Activated CD8-positive, alpha-beta memory T cell treated with anti-CD3 and anti-CD28 coated beads, Interleukin-2, amount 50 U/mL, for 4 hours (primary cell): ENCODE results near the gene BTBD9.

ENCODE experiments used
- DNase-seq: peaks from one replicate; pipeline ENCODE4 v3.0.0-alpha.2; 2020

Gene BTBD9

DNA sequence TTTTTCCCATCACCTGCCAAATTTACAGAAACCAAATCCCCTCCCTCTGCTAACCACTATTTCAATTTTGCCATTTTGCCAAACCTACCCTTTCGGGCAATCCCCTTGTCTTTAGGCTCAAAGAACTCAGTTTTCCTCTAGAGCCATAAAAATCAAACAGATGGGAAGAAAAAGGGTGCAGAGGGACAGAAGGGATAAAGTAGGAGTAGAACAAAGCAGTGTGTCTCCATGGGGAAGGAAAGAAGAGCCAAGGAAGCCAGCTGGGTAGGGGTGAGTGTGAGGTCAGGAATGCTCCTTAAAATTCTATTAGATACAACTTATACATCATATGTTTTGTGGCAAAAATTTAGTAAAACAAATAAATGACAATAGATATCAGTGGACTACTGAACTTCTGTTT is 316.5 kb downstream of the BTBD9 start:
- no peak for DNase-seq

DNA sequence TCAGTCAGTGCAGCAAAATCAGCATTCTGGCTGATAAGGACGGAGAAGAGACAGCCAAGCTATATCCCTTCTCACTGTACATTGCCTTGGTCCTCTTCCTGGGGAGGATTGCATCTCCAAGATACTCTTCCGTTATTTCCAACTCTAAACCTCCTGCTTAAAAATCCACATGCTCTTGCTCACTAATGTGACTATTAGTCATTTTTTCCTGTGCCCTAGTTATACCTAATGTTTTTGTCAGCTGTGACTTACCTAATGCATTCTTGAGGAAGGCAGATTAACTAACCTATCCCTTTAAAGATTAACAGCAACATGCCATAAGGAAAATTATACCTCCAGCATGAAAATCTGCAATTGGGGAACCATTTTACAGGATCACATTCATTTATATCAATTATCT is 317.6 kb downstream of the BTBD9 start:
- no peak for DNase-seq

DNA sequence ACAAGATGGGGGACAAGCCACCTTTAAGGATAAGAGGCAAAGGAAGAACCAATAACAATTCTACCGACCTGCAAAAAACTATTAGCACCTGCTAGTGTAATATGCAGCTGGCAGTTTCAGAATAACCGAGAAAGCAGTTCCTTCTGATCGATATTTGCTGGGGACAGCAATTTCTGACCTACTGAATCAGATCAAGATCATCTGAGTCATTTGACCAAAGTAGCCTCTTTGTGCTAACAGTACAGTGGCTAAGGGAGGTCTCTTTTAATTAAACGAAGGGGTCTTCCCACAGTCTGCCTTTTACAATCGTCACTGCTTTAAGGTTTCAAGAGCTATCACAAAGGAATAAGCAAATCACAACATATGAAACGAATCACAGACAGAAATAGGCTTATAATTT is 318.9 kb downstream of the BTBD9 start:
- DNase-seq = no peak

DNA sequence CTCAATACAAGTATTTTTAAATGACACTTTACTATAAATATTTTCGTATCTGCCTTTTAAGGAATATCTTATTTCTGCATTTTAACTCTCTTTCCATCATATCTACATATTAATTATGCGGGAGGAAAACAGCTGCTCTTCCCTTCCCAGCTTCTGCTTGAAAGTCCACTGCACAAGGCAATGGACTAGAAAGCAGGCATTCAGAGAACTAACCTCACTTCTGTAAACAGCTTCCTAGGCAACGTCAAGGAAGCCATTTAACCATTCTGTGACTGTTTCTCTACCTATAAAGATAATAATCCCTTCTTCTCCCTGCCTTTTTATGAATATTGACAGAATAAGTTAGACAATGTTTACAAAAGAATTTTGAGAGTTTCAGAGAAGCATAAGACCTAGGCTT is 319.4 kb downstream of the BTBD9 start:
- DNase-seq = no peak

DNA sequence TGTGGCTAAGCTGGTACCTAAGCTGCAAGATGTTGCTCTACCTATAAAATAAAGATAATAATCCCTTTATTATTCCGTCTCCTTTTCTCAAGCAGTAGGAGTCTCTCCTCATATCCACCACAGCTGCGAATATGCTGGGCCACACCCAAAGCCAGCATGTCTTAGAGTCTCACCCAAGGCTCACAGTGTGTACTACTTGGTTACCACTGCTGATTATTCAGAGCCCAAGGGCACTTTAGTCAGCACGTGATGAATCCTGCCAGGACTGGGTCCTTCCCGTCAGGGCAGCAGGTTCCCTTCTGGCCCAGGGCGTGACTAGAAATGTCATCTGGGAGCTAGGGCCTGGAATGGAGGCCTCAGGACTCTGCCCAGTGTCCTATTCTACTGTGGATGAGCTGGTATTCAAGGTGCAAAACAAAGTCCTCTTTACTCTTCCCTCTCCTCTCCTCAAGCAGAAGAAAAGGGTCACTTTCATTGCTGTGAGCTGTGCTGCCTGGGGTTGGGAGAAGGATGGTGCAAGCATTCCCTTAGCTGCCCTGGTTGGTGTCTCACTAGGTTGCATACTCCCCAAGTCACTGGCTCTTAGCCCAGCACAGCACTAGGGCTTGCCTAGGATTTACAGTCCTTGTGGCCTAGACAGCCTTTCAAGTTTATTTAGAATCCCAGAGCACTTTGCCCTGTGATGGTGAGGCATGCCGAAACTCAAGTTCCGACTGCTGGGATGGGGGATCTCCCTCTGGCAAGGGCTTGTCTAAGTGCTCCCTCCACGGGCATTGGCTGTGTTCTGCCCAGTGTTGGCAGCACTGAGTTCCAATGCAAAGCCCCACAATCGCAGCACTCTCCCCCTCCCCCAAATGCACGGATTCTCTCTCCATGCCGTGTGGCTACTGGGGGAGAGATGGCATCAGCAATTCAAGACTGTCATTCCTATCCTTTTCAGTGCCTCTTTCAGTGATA is 320.2 kb downstream of the BTBD9 start:
- DNase-seq = no peak

DNA sequence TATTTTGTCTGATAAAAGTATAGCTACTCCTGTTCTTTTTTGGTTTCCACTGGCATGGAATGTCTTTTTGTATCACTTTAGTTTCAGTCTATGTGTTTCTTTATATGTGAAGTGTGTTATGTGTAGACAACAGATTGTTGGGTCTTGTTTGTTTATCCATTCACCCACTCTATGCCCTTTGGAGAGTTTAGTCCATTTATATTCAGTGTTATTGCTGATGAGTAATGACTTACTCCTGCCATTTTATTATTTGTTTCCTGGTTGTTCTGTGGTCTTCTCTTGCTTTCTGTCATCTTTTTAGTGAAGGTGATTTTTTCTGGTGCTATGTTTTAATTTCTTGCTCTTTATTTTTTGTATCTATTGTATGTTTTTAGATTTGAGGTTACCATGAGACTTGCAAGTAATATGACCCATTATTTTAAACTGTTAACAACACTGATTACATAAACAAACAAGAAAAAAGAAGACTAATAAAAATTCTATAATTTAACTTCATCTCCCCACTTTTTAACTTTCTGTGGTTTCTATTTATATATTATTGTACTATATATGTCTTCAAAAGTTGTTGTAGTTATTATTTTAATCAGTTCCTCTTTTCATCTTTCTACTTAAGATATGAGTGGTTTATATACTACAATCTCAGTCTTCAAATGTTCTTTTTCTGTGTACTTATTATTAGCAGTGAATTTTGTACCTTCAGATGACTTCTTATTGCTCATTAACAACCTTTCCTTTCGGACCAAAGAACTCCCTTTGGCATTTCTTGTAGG is 323.4 kb downstream of the BTBD9 start:
- DNase-seq = no peak

DNA sequence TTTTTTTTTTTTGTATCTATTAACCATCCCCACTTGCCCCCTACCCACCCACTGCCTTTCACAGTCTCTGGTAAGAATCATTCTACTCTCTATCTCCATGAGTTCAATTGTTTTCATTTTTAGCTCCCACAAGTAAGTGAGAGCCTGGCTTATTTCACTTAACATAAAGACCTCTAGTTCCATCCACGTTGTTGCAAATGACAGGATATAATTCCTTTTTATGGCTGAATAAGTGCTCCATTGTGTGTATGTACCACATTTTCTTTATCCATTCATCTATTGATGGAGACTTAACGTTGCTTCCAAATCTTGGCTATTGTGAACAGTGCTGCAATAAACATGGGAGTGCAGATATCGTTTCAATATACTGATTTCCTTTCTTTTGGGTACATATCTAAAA is 328.5 kb downstream of the BTBD9 start:
- no peak for DNase-seq

DNA sequence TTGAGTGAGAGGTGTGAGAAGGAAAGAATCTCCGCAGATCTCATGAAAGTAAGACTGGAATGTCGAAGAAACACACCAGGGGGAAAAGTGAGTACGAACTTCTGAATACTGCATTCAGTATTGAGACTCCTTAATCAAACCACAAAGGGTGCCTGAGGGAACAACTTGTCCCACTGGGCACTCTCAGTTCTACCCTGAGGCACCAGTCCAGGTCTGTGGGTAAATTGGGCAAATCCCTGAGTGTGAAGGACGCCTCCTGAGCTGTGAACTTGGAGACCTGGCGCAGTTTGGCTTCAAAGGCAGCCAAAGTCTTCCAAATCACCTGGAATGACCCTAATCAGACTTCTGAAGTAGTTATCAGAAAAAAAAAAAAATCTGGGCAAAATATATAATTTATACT is 329.7 kb downstream of the BTBD9 start:
- DNase-seq = no peak

DNA sequence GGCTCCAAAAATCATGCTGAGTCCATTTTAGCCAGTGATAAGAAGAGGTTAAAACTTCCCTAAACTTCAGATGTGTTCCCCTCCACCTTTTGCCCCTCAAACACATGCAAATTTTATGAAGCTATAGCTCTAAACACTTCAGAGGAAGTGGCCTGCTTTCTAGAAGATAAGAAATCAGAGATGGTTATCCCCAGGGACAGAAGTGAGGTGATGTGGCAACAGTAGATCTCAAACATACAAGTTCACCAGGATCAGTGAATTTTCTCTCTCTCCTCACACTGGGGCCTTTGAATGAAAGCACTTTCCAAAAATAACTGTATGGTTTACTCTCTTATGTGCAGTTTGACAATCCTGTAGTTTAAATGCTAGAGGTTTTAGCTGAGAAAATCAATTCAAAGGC is 332.0 kb downstream of the BTBD9 start:
- no peak for DNase-seq

DNA sequence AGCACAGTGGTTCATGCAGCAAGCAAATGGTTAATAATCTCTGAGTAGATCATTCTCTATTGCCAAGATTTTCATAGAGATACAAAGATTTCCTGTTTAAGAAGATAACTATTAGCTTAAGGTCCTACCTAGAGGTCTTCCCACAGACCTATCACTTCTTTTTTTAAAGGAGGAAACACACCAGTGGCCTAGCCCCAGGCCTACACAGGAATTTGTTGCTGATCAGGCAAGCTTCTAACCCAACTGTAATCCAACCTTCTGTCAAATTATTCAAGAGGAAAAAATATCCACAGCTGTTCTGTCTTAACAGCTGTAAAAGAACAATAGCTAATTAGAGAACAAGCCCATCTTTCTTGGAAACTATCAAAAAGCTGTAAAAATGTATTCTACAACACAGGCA is 332.8 kb downstream of the BTBD9 start:
- no peak for DNase-seq

DNA sequence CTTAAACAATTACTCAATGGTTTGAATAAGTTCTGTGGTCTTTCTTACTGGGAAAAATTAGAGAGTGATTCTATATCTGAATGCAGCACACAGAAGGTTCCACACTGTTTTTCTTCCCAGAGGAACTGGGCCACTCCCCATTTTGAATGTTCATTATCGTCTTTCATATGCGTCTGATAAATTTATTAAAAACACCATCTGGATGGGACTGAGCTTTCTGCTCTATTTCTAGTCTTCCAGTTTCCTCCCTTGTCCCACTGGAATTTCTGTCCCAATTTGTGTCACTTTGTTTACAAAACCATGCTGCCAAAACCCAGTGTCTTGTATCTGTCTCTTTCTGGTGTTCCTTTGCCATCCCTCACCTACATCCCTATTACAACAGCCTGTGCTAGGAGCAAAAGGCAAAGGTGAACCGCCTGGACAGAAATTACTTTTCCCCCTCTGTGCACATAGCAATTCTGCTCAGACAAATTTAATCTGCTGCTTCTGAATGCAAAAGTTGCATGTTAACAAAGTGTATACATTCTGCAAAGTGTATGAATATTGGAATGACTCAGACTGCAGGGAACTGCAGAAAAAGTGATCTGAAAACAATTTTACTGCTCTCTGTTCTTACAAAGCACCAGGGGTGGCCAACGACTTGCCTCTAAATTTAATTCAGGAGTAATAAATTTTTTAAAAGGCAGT is 333.6 kb downstream of the BTBD9 start:
- no peak for DNase-seq

DNA sequence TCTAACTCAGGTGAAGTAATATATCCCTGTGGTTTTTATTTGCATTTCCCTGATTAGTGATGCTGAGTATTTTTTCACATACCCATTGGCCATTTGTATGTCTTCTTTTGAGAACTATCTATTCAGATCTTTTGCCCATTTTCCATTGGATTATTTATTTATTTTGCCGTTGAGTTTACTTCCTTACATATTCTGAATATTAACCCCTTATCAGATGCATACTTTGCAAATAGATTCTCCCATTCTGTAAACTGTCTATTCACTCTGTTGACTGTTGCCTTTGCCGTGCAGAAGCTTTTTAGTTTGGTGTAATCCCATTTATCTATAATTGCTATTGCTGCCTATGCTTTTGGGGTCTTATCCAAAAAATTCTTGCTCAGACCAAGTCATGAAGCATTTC is 336.9 kb downstream of the BTBD9 start:
- DNase-seq = no peak

DNA sequence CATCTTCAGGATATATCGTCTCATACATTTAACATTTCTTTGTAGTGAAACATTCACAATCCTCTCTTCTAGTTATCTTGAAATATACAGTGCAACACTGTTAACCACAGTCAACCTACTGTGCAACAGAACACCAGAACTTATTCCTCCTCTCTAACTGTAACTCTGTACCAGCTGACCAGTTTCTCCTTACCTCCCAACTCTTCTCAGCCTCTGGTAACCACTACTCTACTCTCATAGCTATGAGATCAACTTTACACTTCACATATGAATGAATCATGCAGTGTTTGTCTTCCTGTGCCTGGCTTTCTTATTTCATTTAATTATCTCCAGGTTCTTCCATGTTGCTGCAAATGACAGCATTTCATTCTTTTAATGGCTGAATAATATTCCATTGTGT is 337.6 kb downstream of the BTBD9 start:
- DNase-seq = no peak

DNA sequence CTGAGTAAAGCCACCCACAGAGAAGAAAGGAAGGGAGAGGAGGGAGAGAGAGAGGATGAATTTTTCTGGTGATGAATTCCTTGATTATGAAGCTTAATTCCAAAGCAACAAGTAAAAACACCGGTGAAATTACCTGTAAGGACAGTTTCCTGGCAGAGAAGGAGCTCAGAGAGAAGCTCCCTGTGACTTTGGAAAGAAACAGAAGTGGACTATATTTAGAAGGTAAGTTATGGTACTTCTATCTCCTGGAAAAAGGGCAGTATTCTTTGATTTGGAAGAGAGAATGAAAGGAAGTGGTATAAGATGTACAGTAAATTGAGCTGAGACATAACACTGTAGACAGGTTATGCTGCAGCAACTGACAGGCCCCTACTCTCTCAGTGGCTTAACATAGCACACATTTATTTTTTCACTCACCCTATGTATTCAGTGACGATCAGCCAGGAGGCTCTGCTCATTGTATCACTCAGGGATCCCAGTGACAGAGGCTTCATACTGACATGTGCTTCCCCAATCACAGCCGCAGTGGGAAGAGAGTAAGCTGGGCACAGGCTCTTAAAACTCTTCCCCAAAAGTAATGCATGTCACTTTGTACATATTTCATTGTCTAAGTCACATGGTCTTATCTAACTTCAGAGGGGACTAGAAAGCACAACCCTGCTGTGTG is 349.5 kb downstream of the BTBD9 start:
- no peak for DNase-seq

DNA sequence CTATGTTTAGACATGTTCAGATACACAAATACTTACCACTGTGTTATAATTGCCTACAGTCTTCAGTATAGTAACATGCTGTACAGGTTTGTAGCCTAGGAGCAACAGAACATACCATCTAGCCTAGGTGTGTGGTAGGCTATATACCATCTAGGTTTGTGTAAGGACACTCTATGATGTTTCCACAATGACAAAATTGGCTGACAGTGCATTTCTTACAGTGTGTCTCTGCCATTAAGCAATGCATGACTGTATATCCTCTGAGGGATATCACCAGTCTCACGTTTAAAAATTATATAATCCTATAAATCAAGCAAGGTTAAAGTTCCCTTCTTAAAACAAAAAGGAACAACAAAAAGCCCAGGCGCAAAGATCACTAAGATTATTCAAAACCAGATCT is 352.2 kb downstream of the BTBD9 start:
- no peak for DNase-seq

DNA sequence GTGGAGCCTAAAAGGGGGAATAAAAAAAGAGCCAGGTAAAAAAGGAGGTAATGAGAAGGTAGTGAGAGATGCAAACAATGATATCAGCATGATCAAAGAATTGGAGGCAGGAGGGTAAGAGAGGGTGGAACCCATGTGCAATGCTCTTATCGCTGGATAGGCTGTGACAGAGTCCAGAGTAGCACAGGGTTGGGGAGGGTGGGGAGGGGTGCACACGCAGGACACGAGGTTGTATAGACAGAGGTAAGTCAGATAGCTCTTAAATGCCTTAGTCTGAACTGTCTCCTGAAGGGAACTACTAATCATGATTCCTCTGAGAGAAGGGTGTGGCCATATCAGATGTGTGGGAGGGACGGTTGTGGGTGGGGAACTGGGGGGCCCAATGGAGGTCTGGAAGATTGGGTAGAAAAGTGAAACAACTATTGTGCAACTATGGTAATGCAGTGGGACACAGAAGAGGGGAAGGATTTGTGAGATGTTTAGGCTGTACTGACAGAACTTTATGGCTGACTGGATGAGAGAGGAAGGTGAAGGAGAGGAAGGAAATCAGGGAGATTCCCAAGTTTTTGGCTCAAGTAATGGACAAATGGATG is 354.8 kb downstream of the BTBD9 start:
- DNase-seq = no peak

DNA sequence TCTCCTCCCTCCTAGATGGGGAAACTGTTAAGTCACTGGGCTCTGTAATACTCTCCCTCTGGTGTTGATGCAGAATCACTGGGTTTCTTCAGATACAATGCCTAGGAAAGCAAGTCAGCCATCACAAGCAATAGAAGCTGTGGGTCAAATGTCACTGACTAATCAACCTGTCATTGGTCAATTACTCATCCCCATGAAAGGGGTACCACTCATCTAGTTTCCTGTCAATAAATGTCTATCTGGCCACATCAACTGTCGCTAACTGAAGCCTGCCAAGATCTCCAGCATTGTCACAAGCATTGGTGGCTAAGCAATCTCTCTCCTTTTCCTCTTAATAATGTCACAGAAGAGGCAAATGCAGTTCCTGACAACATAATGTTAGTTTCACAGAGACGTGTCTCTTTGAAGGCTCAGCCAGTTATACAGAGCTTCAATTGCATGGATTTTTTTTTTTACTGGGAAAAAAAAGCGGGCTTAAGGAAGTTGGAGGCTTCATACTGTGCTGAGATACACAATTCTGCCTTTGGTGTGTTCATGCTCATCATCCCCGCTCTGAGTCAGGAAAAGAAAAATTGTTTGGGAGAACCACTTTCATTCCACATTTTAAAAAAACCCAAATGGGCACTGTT is 355.9 kb downstream of the BTBD9 start:
- DNase-seq = no peak

DNA sequence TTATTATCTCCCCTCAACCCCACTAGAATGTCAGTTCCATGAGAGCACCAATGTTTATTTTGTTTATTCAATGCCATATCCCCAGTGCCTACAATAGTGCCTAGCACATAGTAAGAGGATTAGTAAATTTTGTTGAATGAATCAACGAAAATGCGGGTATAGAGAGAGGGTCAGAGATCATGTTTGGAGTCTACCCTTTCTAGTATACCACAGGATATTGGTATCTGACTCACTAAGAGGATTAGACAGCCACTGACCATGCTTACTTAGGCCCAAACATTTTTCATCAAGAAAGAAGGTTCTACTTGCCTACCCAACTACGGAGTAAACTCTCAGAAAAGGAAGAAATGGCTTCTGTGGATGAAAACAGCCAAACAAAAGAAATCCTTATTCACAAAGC is 356.8 kb downstream of the BTBD9 start:
- DNase-seq = no peak

DNA sequence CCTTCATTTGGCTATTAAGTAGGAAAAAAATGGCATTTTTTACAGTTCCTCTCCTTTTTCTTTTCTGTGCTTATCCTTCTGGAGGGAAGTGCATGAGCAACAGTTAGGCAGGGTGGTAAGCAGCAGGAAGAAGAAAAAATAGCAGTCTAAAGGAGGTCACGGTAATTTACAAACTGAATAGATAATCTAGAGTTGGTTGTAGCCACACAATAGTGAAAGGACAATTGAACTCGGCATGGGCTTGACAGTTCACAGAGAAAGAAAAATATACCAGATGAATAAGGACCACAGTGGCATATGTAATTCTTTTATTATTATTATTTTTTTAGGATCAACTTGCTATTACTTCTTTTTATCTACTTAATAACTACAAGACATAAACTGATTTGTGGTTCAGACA is 358.6 kb downstream of the BTBD9 start:
- no peak for DNase-seq

DNA sequence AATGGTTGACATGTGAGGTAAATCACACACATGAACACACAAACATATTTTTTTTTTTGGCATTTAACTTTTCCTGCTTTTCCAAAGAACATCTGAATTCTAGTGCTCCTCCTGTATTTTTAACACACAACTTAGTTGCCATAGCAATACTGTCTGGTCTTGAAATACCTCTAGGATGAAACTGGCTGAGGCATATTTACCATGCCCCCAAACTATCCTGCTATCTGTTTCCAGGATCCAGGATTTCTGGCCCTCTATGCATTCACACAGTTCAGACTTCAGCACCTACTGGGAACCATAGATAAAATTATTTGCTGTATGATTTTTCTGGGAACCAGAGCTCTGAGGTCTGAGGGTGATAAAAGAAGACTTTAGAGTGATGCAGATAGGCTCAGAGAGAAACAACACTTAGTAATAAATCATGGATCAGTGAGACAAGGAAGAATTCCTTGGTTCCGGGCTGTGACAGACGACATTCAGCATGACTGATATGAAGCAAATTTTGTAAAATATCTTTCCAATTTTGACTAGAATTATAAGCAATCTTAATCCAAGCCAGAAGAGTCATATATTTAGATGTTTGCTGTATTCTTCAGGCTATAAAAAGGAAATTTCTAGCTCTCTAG is 359.7 kb downstream of the BTBD9 start:
- DNase-seq = no peak

DNA sequence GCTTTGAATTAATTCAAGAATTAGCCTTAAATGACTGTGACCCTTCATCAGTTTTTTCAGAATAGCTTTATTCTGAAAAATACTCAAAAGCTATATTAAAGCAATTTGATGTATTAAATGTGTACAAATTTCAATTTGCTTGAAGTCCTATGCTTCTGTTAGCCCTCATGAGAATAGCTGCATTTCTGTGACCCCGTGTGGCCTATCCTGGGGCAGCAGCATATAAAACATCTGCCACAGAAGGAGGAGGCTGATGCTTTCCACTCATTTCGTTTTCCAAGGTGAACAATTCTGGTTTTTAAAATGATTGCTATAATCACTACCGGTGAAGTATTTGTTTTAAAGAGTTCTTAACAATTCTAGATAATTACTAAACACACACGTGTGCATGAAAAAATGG is 360.3 kb downstream of the BTBD9 start:
- no peak for DNase-seq

DNA sequence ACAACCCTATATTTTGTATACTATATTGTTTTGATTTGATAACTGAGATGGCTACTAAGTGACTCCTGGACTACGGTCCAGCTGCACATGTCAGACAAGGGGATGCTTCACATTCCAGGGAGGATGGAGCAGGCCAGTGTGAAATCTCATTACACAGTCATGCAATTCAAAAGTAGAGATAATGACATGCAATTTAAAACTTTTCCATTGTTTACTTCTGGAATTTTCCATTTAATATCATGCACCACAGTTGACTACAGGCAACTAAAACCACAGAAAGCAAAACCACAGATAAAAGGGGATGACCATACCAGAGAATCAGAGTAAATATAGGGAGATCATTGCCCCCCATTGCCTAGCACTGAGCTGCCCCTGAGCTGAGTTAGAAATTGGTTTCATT is 366.4 kb downstream of the BTBD9 start:
- DNase-seq = no peak
